B cell (primary cell): ENCODE results near the gene P2RX6.

Experiments used
- CTCF ChIP-seq: fragments of 200-600 bp; IDR thresholded peaks from one replicate; pipeline ENCODE4 v1.8.0; 2022; ENCODE audit warnings: antibody characterized with exemption, mild to moderate bottlenecking
- EZH2 ChIP-seq: IDR thresholded peaks from 2 replicates; pipeline ENCODE4 v1.6.1; 2012; ENCODE audit warnings: borderline replicate concordance, low read depth, mild to moderate bottlenecking, moderate library complexity, low read length; ENCODE audit not compliant: insufficient read depth, poor library complexity, severe bottlenecking

DNA sequence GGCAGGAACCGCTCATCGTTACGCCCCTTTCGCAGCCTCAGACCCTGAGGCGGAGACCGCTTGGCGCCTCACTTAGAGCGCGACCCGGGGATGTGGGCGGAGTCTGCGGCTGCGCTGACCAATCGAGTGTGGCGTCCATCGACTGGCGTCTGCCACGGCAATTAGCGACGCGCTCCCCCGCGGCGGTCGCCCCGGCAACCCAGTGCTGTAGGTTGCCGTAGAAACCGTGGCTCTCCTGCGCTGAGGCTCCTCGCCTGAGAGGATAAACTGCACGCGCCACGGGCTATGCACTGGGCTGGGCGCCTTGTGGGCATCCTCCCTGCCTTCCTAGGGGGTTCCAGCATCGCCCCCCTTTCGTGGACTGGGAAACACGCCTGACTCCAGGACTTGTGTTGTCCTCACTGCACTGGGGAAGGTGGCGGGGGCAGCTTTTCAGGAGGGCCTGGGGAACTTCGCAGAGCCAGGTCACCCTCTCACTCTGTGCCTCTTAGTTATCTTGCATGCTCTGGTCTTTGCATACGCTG lies 701 bp upstream of the P2RX6 start:
- TF ChIP-seq CTCF: no peak
- no peak for TF ChIP-seq EZH2
